Stimulated activated CD4-positive, alpha-beta T cell treated with anti-CD3 and anti-CD28 coated beads, Interleukin-2, amount 100 ng/mL, for 24 hours (primary cell): ENCODE data around the gene PPM1N.

ENCODE experiments used
- DNase-seq, 2 donors: peaks; one replicate each; pipeline ENCODE4 v3.0.0-alpha.2; 2020

PPM1N gene

DNA sequence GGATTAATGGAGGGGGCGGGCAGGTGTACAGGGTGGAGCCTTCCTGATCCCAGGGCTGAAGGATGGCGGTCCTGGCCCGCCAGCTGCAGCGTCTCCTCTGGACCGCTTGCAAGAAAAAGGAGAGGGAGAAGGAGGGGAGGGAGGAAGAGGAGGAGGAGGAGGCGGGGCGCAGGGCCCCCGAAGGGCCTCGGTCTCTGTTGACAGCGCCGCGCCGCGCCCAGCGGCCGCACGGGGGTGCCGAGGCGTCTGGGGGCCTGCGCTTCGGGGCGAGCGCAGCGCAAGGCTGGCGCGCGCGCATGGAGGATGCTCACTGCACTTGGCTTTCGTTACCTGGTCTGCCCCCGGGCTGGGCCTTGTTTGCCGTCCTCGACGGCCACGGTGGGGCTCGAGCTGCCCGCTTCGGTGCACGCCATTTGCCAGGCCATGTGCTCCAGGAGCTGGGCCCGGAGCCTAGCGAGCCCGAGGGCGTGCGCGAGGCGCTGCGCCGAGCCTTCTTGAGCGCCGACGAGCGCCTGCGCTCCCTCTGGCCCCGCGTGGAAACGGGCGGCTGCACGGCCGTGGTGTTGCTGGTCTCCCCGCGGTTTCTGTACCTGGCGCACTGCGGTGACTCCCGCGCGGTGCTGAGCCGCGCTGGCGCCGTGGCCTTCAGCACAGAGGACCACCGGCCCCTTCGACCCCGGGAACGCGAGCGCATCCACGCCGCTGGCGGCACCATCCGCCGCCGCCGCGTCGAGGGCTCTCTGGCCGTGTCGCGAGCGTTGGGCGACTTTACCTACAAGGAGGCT lies at the start of gene PPM1N:
Gene PPM1N, plus strand, starts transcription at position 33 of the 785 bp plus-strand sequence. Its CDS starts 30 bp downstream, at position 63.
- peak; percentile 60 to 71 for DNase-seq

GRCh38 chr19:45448887-45449299 lies 49.4 kb upstream of the PPM1N start:
- DNase-seq = no peak

GRCh38 chr19:45450012-45450333 lies 48.3 kb upstream of the PPM1N start:
- no peak for DNase-seq

DNA sequence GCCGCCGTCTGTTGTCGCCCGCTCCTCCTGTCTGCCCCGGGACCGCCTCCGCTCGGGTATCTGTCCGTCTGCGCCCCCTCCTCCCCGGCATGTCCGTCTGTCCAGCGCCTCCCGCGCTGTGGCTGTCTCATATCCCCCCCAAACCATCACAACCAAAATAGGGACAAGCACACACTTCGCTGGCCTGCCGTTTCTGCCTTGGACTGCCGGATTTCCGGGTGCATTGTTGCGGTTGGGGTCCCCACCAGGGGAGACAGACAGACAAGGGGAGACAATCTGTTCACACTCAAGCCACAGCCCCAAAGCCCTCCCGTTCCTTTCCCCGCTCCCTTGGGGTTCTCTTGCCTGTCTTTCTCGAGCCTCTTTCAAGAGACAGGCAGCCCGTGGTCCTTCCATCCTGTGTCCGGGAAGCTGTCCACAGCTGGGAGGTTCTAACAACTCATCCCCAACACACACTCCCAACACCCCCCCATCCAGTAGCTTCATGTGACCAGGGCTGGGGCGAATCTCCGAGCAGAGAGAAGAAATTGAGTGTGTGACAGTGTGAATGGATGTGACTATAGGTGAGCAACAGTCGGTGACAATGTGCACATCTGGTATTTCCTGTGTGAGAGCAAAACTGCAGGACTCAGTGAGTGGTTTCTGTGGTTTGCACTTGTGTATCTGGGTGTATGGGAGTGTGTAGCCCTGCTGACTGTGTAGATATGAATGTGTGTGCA lies 47.0 kb upstream of the PPM1N start:
- DNase-seq = peak; percentile 37 to 50

- DNase-seq = no peak
Observed at GRCh38 chr19:45451850-45452387, 46.3 kb upstream of the PPM1N start.

GRCh38 chr19:45455707-45456499 lies 42.3 kb upstream of the PPM1N start:
- peak; percentile 58 to 64 for DNase-seq

DNA sequence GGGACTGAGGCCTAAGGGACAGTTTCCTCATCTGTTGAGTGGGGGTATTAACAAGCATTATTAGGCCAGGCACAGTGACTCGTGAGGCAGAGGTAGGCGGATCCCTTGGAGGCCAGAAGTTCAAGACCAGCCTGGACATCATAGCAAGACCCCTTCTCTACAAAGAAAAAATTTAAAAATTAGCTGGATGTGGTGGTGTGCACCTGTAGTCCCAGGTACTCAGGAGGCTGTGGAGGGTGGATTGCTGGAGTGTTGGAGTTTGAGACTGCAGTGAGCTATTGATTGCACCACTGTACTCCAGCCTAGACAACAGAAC lies 41.8 kb upstream of the PPM1N start:
- no peak for DNase-seq

GRCh38 chr19:45457776-45458175 lies 40.5 kb upstream of the PPM1N start:
- no peak for DNase-seq

GRCh38 chr19:45460807-45461347 lies 37.4 kb upstream of the PPM1N start:
- no peak for DNase-seq

DNA sequence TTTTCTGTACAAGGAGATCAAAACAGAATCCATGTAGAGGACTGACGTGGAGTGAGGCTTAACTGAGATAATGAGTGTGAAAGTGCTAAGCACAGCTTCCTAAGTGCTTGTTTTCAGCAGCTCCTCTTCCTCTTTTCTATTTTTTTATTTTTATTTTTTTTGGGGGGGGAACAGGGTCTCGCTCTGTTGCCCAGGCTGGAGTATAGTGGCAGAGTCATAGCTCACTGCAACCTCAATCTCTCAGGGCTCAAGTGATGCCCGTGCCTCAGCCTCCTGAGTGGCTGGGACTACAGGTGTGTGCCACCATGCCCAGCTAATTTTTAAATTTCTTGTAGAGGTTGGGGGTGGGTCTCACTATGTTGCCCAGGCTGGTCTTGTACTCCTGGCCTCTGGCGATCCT lies 36.1 kb upstream of the PPM1N start:
- no peak for DNase-seq

DNA sequence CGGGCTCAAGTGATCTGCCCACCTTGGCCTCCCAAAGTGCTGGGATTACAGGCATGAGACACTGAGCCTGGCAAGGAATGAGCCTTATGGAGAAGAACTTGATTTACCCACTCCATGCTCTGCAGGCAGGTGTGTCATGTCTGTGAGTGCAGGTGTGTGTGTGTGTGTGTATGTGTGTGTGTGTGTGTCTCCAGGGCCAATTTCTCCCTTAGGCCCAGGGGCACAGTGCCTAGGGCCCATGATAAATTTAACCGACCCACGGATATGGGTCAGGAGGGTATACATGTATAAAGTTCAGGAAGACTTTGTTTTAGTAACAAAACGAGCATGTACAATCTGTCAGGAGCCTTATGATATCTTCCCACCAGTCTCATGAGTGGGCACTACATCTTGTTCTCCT lies 35.0 kb upstream of the PPM1N start:
- no peak for DNase-seq

- no peak for DNase-seq
Observed at GRCh38 chr19:45464274-45464673, 34.0 kb upstream of the PPM1N start.

DNA sequence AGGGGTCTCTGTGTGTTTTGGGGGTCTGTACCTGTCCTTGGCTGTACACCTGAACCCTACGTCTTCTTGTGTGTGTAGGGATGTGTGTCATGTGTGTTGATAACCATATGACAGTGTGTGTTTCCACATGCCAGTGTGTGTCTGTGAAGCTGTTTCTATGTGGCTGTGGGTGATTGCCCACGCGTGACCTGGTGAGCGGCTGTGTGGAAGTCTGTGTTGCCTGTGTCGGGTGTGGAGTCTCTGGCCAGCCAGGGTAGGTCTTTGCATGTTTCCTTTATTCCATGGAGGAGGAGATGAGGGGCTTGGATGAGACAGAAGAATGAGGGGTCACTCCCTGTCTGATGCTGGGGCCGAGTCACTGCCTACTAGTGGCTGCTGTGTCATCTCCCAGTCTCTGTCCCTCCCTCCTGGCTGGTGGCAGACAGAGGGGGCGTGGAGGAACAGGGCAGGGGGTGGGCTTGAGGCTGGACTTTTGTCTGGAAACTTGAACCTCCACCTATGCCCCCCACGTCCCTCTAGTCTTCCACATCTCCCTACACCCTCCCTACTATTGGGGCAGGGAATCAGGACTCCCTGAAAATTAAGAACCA lies 33.3 kb upstream of the PPM1N start:
- DNase-seq = no peak

DNA sequence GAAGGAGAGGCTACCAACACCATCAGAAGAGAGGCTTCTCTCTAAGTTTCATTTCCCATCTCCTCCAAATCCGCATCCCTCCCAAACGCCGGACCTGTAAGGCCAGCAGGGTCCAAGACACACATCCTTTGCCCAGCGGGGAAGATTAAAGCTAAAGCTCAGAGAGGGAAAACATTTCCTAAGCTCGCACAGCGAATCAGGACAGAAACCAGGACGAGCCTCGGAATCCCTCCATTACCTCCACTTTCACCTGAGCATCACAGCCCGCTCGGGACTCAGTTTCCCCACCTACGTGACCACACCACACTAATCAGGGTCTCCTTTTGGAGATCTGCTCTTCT lies 31.2 kb upstream of the PPM1N start:
- DNase-seq = no peak

GRCh38 chr19:45467456-45468158 lies 30.6 kb upstream of the PPM1N start, which contains the start of gene FOSB:
Gene FOSB, plus strand, starts transcription at chr19:45467996. Its CDS starts 591 bp downstream, at chr19:45468587.
- DNase-seq = peak; percentile 91 to 94

GRCh38 chr19:45468159-45468651 lies 30.0 kb upstream of the PPM1N start:
- peak; percentile 47 to 56 for DNase-seq

- DNase-seq = no peak
Observed at GRCh38 chr19:45468803-45469131, 29.5 kb upstream of the PPM1N start.

- DNase-seq = peak; percentile 93 to 95
Observed at GRCh38 chr19:45469132-45469944, 28.9 kb upstream of the PPM1N start.

DNA sequence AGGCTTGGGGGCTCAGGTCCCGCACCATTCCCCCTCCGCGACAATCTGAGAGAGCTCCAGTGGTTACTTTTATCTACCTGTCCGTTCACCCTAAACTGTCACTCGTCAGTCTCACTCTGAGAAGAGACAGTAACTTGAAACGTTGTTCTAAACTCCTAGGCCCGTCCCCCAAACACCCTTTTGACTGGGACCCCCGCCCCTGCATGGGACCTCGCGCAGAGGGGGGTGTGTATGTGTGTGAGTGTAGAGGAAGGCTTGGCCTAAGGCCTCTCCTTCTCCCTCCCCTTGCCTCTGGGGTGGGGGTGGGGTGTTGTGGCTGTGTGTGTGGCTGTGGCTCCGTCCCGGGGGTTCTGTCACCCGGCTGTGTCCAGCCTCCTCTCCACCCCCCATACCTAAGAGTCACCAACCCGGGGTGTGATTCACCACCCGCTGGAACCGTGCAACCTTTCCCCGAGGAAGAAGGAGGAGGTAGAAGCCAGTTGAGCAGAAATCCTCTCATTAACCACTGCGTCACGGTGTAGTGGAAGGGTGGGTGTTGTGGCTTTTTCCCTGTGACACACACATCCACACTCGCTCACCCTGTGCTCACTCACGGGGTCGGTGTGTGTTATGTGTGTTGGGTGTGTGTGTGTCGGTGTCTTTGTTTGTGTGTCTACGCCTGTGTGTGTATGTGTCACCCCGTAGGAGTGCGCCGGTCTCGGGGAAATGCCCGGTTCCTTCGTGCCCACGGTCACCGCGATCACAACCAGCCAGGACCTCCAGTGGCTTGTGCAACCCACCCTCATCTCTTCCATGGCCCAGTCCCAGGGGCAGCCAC lies 28.1 kb upstream of the PPM1N start:
- DNase-seq = peak in 1 of 2 donors; percentile 45

DNA sequence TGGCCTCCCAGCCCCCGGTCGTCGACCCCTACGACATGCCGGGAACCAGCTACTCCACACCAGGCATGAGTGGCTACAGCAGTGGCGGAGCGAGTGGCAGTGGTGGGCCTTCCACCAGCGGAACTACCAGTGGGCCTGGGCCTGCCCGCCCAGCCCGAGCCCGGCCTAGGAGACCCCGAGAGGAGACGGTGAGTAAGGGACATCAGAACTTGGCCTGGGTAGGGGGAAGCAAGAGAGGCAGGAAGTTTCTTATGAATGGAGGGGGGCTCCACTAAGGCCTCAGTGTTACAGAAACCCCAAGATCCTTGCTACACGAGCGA lies 27.5 kb upstream of the PPM1N start:
- no peak for DNase-seq
